ENCODE results near the gene NBEA.
"Not testable (repeated sequence)": the region's sequence is repeated elsewhere in the genome, so short reads cannot be mapped to it uniquely, and the experiment has no call there.

The NBEA gene

GRCh38 chr13:34944751-34945150, 2.7 kb downstream of the NBEA start:
- DNase-seq (ENCODE audit: low read depth): no peak

- DNase-seq (ENCODE audit: low read depth): no peak
Measured at GRCh38 chr13:34951528-34951927, 9.5 kb downstream of the NBEA start.

GRCh38 chr13:34959489-34959888, 17.4 kb downstream of the NBEA start:
- DNase-seq (ENCODE audit: low read depth): no peak

- DNase-seq (ENCODE audit: low read depth): no peak
Measured at GRCh38 chr13:34964558-34964957, 22.5 kb downstream of the NBEA start.

GRCh38 chr13:34967851-34968562, 25.9 kb downstream of the NBEA start:
- DNase-seq (ENCODE audit: low read depth): no peak

- DNase-seq (ENCODE audit: low read depth): not testable (repeated sequence)
Measured at GRCh38 chr13:34969539-34969938, 27.5 kb downstream of the NBEA start.

GRCh38 chr13:34970961-34971360, 28.9 kb downstream of the NBEA start:
- DNase-seq (ENCODE audit: low read depth): no peak

GRCh38 chr13:34971473-34971872, 29.4 kb downstream of the NBEA start:
- DNase-seq (ENCODE audit: low read depth): no peak

- not testable (repeated sequence) for DNase-seq (ENCODE audit: low read depth)
Measured at GRCh38 chr13:34985199-34985598, 43.1 kb downstream of the NBEA start.

- no peak for DNase-seq (ENCODE audit: low read depth)
Measured at GRCh38 chr13:34988330-34988791, 46.3 kb downstream of the NBEA start.

GRCh38 chr13:34990399-34991214, 48.5 kb downstream of the NBEA start:
- no peak for DNase-seq (ENCODE audit: low read depth)

- DNase-seq (ENCODE audit: low read depth): no peak
Measured at GRCh38 chr13:34993470-34993869, 51.4 kb downstream of the NBEA start.

GRCh38 chr13:35003734-35004133, 61.7 kb downstream of the NBEA start:
- DNase-seq (ENCODE audit: low read depth): not testable (repeated sequence)

GRCh38 chr13:35005051-35005450, 63.0 kb downstream of the NBEA start:
- no peak for DNase-seq (ENCODE audit: low read depth)

GRCh38 chr13:35014606-35015213, 72.6 kb downstream of the NBEA start:
- no peak for DNase-seq (ENCODE audit: low read depth)

- DNase-seq (ENCODE audit: low read depth): no peak
Measured at GRCh38 chr13:35016362-35017112, 74.5 kb downstream of the NBEA start.

- DNase-seq (ENCODE audit: low read depth): no peak
Measured at GRCh38 chr13:35025314-35025713, 83.2 kb downstream of the NBEA start.

GRCh38 chr13:35028338-35028867, 86.3 kb downstream of the NBEA start:
- no peak for DNase-seq (ENCODE audit: low read depth)

- DNase-seq (ENCODE audit: low read depth): no peak
Measured at GRCh38 chr13:35039012-35039411, 96.9 kb downstream of the NBEA start.

GRCh38 chr13:35046587-35046986, 104.5 kb downstream of the NBEA start:
- no peak for DNase-seq (ENCODE audit: low read depth)

GRCh38 chr13:35055705-35056104, 113.6 kb downstream of the NBEA start:
- DNase-seq (ENCODE audit: low read depth): no peak

GRCh38 chr13:35057858-35058257, 115.8 kb downstream of the NBEA start:
- no peak for DNase-seq (ENCODE audit: low read depth)
